T-helper 17 cell (primary cell): Measurements from ENCODE around the gene POLL. TPM values are rescaled to one million over a fixed set of nuclear protein-coding genes. Genes with fewer than 3 reads are reported as not detected.

ENCODE experiments used
- ATAC-seq: fragments of 150-1000 bp; cut with Tn5 transposase; 2 replicates; pipeline ENCODE4 v1.10.0; 2021; ENCODE audit warnings: mild to moderate bottlenecking, moderate library complexity
- DNase-seq, 3 donors: peaks; one replicate each; pipeline versions ENCODE4 v3.0.0 to v3.0.0-alpha.2; 2020 to 2021
- H3K9me3 ChIP-seq: one replicate; pipeline ENCODE4 v1.7.0; 2013; ENCODE audit warnings: low read length, mild to moderate bottlenecking; ENCODE audit not compliant: control insufficient read depth, poor library complexity, severe bottlenecking
- H3K27ac Mint-ChIP-seq: one replicate; pipeline ENCODE4 v1.8.0; 2022; ENCODE audit warnings: mild to moderate bottlenecking, moderate library complexity, mixed read lengths
- H3K27me3 Mint-ChIP-seq: one replicate; pipeline ENCODE4 v1.8.0; 2022; ENCODE audit warnings: mixed read lengths
- H3K36me3 Mint-ChIP-seq: one replicate; pipeline ENCODE4 v1.8.0; 2022; ENCODE audit warnings: low read depth, mixed read lengths
- H3K4me1 Mint-ChIP-seq: one replicate; pipeline ENCODE4 v1.8.0; 2022; ENCODE audit warnings: mild to moderate bottlenecking, mixed read lengths
- H3K4me3 Mint-ChIP-seq: one replicate; pipeline ENCODE4 v1.8.0; 2022; ENCODE audit warnings: mild to moderate bottlenecking, moderate library complexity, mixed read lengths
- total RNA-seq, 4 donors: library from RNA in 2 of 4; stranded (reverse) in 2 of 4; gene quantifications; one replicate each; pipeline ENCODE4 v1.2.3 and lab custom pipeline; 2022 to 2026

POLL gene
- total RNA-seq, 2 donors from 2014 or later: 25.3 to 30.9 TPM

GRCh38 chr10:101575580-101576210 lies 12.4 kb downstream of the POLL start:
- Mint-ChIP-seq H3K4me3 (no peak overlapping the region), H3K36me3 (peaks cover 7% of the 10 kb centered on the region), H3K27me3 (no peaks in the 10 kb centered on the region), H3K4me1 (peaks cover 4% of the 10 kb centered on the region), H3K27ac (peak overlapping the region; percentile 59)
- no peaks in the 10 kb centered on the region for H3K9me3 ChIP-seq
- no peak for ATAC-seq
- DNase-seq: no peak

GRCh38 chr10:101575091-101575490 lies 13.0 kb downstream of the POLL start:
- no peaks in the 10 kb centered on the region for H3K9me3 ChIP-seq
- DNase-seq: no peak
- no peak overlapping the region for H3K27ac Mint-ChIP-seq
- no peak overlapping the region for H3K4me3 Mint-ChIP-seq
- H3K36me3 Mint-ChIP-seq: peaks cover 7% of the 10 kb centered on the region
- H3K4me1 Mint-ChIP-seq: peaks cover 4% of the 10 kb centered on the region
- ATAC-seq: no peak
- no peaks in the 10 kb centered on the region for H3K27me3 Mint-ChIP-seq

GRCh38 chr10:101573885-101574753 lies 13.9 kb downstream of the POLL start:
- H3K27ac Mint-ChIP-seq: no peak overlapping the region

GRCh38 chr10:101572785-101573184 lies 15.3 kb downstream of the POLL start:
- Mint-ChIP-seq H3K4me3 (no peak overlapping the region), H3K36me3 (no peaks in the 10 kb centered on the region)
- no peak for ATAC-seq

More at GRCh38 chr10:101573885-101574753, 13.9 kb downstream of the POLL start:
- Mint-ChIP-seq H3K4me3 (no peak overlapping the region), H3K4me1 (peaks cover 9% of the 10 kb centered on the region), H3K36me3 (peaks cover 5% of the 10 kb centered on the region), H3K27me3 (peaks cover 8% of the 10 kb centered on the region)
- ATAC-seq (no peak), DNase-seq (no peak)
- no peaks in the 10 kb centered on the region for H3K9me3 ChIP-seq

GRCh38 chr10:101572126-101572525 lies 15.9 kb downstream of the POLL start:
- DNase-seq (no peak), ATAC-seq (no peak)
- no peak overlapping the region for H3K27ac Mint-ChIP-seq
- no peak overlapping the region for H3K4me3 Mint-ChIP-seq
- peaks cover 5% of the 10 kb centered on the region for H3K36me3 Mint-ChIP-seq
- peaks cover 9% of the 10 kb centered on the region for H3K4me1 Mint-ChIP-seq
- peaks cover 25% of the 10 kb centered on the region for H3K27me3 Mint-ChIP-seq
- no peaks in the 10 kb centered on the region for H3K9me3 ChIP-seq

More at GRCh38 chr10:101572785-101573184, 15.3 kb downstream of the POLL start:
- H3K27me3 Mint-ChIP-seq: peaks cover 18% of the 10 kb centered on the region
- no peak overlapping the region for H3K27ac Mint-ChIP-seq
- peaks cover 5% of the 10 kb centered on the region for H3K4me1 Mint-ChIP-seq
- no peaks in the 10 kb centered on the region for H3K9me3 ChIP-seq
- DNase-seq: no peak

GRCh38 chr10:101571271-101571925 lies 16.7 kb downstream of the POLL start:
- no peaks in the 10 kb centered on the region for H3K9me3 ChIP-seq
- DNase-seq: no peak
- Mint-ChIP-seq H3K4me1 (peaks cover 12% of the 10 kb centered on the region), H3K27ac (no peak overlapping the region), H3K4me3 (peak overlapping the region; percentile 15), H3K27me3 (peaks cover 32% of the 10 kb centered on the region), H3K36me3 (peaks cover 5% of the 10 kb centered on the region)
- ATAC-seq: no peak

- DNase-seq: no peak
- no peak for ATAC-seq
- Mint-ChIP-seq H3K4me3 (peak overlapping the region; percentile 71), H3K36me3 (peaks cover 5% of the 10 kb centered on the region), H3K27me3 (peaks cover 37% of the 10 kb centered on the region), H3K4me1 (peaks cover 14% of the 10 kb centered on the region), H3K27ac (no peak overlapping the region)
- H3K9me3 ChIP-seq: no peaks in the 10 kb centered on the region
These were observed 17.4 kb downstream of the POLL start for GRCh38 chr10:101570428-101571270.

- no peaks in the 10 kb centered on the region for H3K9me3 ChIP-seq
- DNase-seq: peak; percentile 72 to 84 (median 80)
- peak; percentile 93 for ATAC-seq
- Mint-ChIP-seq H3K27ac (peak overlapping the region; percentile 49), H3K36me3 (peaks cover 5% of the 10 kb centered on the region), H3K27me3 (peaks cover 45% of the 10 kb centered on the region), H3K4me1 (peaks cover 14% of the 10 kb centered on the region), H3K4me3 (peak overlapping the region; percentile 71)
These were observed 18.2 kb downstream of the POLL start for GRCh38 chr10:101569622-101570427.

- H3K4me3 Mint-ChIP-seq: peak overlapping the region; percentile 71
- peaks cover 5% of the 10 kb centered on the region for H3K36me3 Mint-ChIP-seq
- peaks cover 14% of the 10 kb centered on the region for H3K4me1 Mint-ChIP-seq
- ATAC-seq (no peak), DNase-seq (no peak)
- peaks cover 49% of the 10 kb centered on the region for H3K27me3 Mint-ChIP-seq
- H3K9me3 ChIP-seq: no peaks in the 10 kb centered on the region
- H3K27ac Mint-ChIP-seq: peak overlapping the region; percentile 49
These were observed 18.8 kb downstream of the POLL start for GRCh38 chr10:101569323-101569621.

GRCh38 chr10:101568054-101568745 lies 19.9 kb downstream of the POLL start:
- ATAC-seq (no peak), DNase-seq (no peak)
- Mint-ChIP-seq H3K4me1 (peaks cover 14% of the 10 kb centered on the region), H3K27ac (no peak overlapping the region), H3K4me3 (peak overlapping the region; percentile 50), H3K36me3 (peaks cover 5% of the 10 kb centered on the region), H3K27me3 (peaks cover 57% of the 10 kb centered on the region)
- H3K9me3 ChIP-seq: no peaks in the 10 kb centered on the region

- Mint-ChIP-seq H3K36me3 (peaks cover 5% of the 10 kb centered on the region), H3K27me3 (peaks cover 63% of the 10 kb centered on the region), H3K4me3 (no peak overlapping the region), H3K4me1 (peaks cover 14% of the 10 kb centered on the region), H3K27ac (no peak overlapping the region)
- H3K9me3 ChIP-seq: no peaks in the 10 kb centered on the region
- ATAC-seq (no peak), DNase-seq (no peak)
These were observed 20.7 kb downstream of the POLL start for GRCh38 chr10:101567165-101568006.
